Ishikawa (cell line): ENCODE results near the gene FAM120A.

ENCODE experiments used
- CEBPB ChIP-seq: IDR thresholded peaks from 2 replicates; pipeline ENCODE4 v1.6.1; 2012
- CREB1 ChIP-seq: IDR thresholded peaks from 2 replicates; pipeline ENCODE4 v1.6.1; 2012; ENCODE audit warnings: low read depth
- EGR1 ChIP-seq: IDR thresholded peaks from 2 replicates; pipeline ENCODE4 v1.6.1; 2012
- EP300 ChIP-seq: IDR thresholded peaks from 2 replicates; pipeline ENCODE4 v1.6.1; 2012; ENCODE audit warnings: borderline replicate concordance
- FOXM1 ChIP-seq: IDR thresholded peaks from 2 replicates; pipeline ENCODE4 v1.6.1; 2012; ENCODE audit warnings: low read depth, borderline replicate concordance
- NFIC ChIP-seq: IDR thresholded peaks from 2 replicates; pipeline ENCODE4 v1.6.1; 2012
- RAD21 ChIP-seq: IDR thresholded peaks from 2 replicates; pipeline ENCODE4 v1.6.1; 2012; ENCODE audit warnings: low read depth
- TAF1 ChIP-seq: IDR thresholded peaks from 2 replicates; pipeline ENCODE4 v1.6.1; 2012; ENCODE audit warnings: low read depth, mild to moderate bottlenecking
- TCF12 ChIP-seq: IDR thresholded peaks from 2 replicates; pipeline ENCODE4 v1.6.1; 2012; ENCODE audit warnings: low read depth
- TEAD4 ChIP-seq: IDR thresholded peaks from 2 replicates; pipeline ENCODE4 v1.6.1; 2012
- YY1 ChIP-seq: IDR thresholded peaks from 2 replicates; pipeline ENCODE4 v1.6.1; 2012; ENCODE audit warnings: low read depth
- ZBTB7A ChIP-seq: IDR thresholded peaks from 2 replicates; pipeline ENCODE4 v1.6.1; 2012; ENCODE audit warnings: low read depth
- TF ChIP-seq, protein P1 (sequence below): IDR thresholded peaks from 2 replicates; pipeline ENCODE4 v1.6.1; 2012
- TF ChIP-seq, protein P2 (sequence below): IDR thresholded peaks from 2 replicates; pipeline ENCODE4 v1.6.1; 2012
- TF ChIP-seq, protein P3 (sequence below): IDR thresholded peaks from 2 replicates; pipeline ENCODE4 v1.6.1; 2012; ENCODE audit warnings: low read depth, mild to moderate bottlenecking

The FAM120A gene

DNA sequence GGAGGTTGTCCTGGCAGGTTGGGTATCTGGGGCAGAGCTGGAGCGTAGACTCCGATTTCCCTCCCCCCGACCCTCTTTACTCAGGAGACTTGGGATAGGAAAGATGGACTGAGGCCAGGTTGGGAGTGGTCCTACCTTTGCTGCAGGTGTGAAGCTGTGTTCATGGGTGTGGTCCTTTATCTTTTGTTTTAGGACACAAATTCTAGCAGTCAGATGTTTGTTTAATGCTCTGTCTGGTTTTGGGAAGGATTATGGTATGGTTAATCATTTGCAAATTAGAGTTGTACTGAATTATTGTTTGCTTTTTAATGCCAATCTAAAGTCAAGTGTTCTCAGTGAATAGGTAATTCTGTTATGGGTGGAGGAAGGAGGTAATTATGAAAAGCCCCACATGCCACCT, 16.0 kb downstream of the FAM120A start:
- TF ChIP-seq NFIC = no peak
- TF ChIP-seq, protein P1, sequence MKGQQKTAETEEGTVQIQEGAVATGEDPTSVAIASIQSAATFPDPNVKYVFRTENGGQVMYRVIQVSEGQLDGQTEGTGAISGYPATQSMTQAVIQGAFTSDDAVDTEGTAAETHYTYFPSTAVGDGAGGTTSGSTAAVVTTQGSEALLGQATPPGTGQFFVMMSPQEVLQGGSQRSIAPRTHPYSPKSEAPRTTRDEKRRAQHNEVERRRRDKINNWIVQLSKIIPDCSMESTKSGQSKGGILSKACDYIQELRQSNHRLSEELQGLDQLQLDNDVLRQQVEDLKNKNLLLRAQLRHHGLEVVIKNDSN = no peak
- no peak for TF ChIP-seq RAD21
- no peak for TF ChIP-seq TAF1
- TF ChIP-seq CREB1 = no peak
- no peak for TF ChIP-seq YY1

DNA sequence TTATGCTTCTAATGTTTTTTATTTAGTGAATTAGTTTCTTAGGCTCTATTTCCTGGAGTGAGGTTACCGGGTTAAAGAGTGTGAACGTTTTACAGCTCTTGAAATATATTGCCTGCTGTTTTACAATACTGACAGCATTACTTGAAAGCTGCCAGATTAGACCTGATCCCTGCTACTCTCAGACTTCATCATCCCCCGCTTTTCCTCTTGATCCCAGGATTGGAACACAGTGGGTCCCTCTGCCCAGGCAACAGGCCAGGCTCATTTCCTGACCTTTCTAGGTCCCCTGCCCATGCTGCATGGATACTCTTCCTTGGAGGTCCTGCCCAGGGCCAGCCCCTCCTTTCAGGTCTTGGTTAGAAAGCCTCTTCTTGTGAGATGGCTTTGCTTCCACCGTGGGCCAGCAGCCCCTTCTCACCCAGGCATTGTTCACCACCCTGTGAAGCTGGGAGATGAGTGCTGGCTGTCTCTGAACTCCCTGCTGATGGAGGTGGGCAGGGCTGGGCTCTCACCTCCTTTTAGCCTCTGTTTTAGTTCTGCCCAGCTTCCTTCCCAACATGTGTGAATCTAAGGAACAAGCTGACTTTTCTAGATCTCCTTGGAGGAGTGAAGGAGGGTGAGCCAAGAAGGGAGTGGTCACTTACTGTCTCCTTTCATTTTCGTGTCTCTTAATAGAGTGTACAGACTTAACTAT, 17.4 kb downstream of the FAM120A start:
- TF ChIP-seq ZBTB7A = no peak
- no peak for TF ChIP-seq RAD21
- TF ChIP-seq YY1 = no peak
- TF ChIP-seq EP300 = no peak
- TF ChIP-seq NFIC = no peak
- TF ChIP-seq, protein P2, sequence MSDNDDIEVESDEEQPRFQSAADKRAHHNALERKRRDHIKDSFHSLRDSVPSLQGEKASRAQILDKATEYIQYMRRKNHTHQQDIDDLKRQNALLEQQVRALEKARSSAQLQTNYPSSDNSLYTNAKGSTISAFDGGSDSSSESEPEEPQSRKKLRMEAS = no peak
- no peak for TF ChIP-seq EGR1
- TF ChIP-seq, protein P3, sequence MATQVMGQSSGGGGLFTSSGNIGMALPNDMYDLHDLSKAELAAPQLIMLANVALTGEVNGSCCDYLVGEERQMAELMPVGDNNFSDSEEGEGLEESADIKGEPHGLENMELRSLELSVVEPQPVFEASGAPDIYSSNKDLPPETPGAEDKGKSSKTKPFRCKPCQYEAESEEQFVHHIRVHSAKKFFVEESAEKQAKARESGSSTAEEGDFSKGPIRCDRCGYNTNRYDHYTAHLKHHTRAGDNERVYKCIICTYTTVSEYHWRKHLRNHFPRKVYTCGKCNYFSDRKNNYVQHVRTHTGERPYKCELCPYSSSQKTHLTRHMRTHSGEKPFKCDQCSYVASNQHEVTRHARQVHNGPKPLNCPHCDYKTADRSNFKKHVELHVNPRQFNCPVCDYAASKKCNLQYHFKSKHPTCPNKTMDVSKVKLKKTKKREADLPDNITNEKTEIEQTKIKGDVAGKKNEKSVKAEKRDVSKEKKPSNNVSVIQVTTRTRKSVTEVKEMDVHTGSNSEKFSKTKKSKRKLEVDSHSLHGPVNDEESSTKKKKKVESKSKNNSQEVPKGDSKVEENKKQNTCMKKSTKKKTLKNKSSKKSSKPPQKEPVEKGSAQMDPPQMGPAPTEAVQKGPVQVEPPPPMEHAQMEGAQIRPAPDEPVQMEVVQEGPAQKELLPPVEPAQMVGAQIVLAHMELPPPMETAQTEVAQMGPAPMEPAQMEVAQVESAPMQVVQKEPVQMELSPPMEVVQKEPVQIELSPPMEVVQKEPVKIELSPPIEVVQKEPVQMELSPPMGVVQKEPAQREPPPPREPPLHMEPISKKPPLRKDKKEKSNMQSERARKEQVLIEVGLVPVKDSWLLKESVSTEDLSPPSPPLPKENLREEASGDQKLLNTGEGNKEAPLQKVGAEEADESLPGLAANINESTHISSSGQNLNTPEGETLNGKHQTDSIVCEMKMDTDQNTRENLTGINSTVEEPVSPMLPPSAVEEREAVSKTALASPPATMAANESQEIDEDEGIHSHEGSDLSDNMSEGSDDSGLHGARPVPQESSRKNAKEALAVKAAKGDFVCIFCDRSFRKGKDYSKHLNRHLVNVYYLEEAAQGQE = no peak
- TF ChIP-seq TAF1 = no peak
- TF ChIP-seq CREB1 = no peak
- no peak for TF ChIP-seq FOXM1

DNA sequence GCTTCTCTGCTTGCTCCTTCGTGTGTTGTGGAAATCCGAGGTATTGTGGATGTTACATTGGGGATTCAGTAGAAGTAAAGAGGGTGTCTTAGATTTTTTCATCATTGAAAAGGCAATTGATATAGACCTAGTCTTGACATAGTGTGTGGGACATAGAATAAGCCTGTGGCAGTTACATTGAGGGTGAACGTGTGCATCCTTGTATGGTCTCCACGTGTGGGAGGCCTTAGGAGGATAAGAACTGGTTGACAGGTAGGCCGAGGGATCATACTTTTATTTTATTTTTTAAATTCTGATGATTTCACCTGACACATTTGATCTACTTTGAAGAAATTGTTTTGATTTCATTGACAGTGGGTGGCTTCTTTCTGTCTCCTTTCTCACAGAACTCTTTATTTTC, 18.9 kb downstream of the FAM120A start:
- TF ChIP-seq CEBPB = no peak
- no peak for TF ChIP-seq ZBTB7A
- TF ChIP-seq, protein P3 = no peak
- no peak for TF ChIP-seq RAD21
- no peak for TF ChIP-seq YY1
- TF ChIP-seq FOXM1 = no peak
- TF ChIP-seq TCF12 = no peak
- TF ChIP-seq EP300 = no peak

DNA sequence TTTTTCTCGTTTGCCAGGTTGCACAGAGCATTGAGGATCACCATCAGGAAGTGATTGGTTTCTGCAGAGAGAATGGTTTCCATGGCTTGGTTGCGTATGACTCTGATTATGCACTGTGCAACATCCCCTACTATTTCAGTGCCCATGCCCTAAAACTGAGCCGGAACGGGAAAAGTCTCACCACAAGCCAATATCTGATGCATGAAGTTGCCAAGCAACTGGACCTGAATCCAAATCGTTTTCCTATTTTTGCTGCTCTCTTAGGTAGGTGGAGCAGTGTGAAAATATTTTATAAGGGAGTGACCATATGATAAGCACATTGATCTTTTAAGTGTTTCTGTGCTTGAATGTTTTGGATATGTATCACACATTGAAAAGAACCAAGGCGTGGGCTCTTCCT, 19.6 kb downstream of the FAM120A start:
- TF ChIP-seq RAD21 (no peak), TAF1 (no peak), CREB1 (no peak), NFIC (no peak), YY1 (no peak), FOXM1 (no peak), TEAD4 (no peak), CEBPB (no peak), EGR1 (no peak), EP300 (no peak), TCF12 (no peak), ZBTB7A (no peak)
- TF ChIP-seq, protein P2 = no peak
- TF ChIP-seq, protein P3 = no peak
- TF ChIP-seq, protein P1 = no peak

DNA sequence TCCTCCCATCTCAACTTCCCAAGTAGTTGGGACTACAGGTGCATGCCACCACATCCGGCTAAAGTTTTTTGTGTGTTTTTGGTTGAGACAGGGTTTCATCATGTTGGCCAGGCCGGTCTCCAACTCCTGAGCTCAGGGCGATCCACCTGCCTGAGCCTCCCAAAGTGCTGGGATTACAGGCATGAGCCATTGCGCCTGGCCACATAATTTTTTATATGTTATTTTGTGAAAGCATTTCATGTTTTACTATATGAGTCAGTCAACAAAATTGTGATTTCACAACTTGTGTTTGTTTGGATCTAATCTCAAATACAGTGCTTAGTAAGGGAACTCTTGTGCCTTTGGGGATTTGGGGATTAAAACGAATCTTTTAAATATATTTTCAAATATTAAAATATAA, 21.9 kb downstream of the FAM120A start:
- TF ChIP-seq CREB1 (no peak), TEAD4 (no peak), TCF12 (no peak)
- TF ChIP-seq, protein P2 = no peak
- TF ChIP-seq, protein P3 = no peak
